Psoas muscle (tissue), 8 donors: ENCODE results near the gene PTPRG. TPM values are rescaled to one million over a fixed set of nuclear protein-coding genes. Genes with fewer than 3 reads are reported as not detected.

Experiments
- ATAC-seq, 4 donors: fragments of 200-7000 bp; cut with Tn5 transposase; one replicate each; pipeline ENCODE4 v1.9.1; 2020; ENCODE audit warnings: moderate library complexity in 3 of 4, mild to moderate bottlenecking in 2 of 4
- DNase-seq, 2 donors: peaks; one replicate each; pipeline ENCODE4 v3.0.0-alpha.2; 2020
- H3K27ac ChIP-seq: fragments of 200-600 bp; one replicate; pipeline ENCODE4 v1.8.0; 2022
- H3K27me3 ChIP-seq, 3 donors: fragments of 200-600 bp in 1 of 3; one replicate each; pipeline versions ENCODE4 v1.6.1 to v1.8.0; 2013 to 2022; ENCODE audit warnings: low read length in 2 of 3, mild to moderate bottlenecking in 2 of 3, moderate library complexity in 1 of 3; ENCODE audit not compliant: insufficient read depth in 3 of 3
- H3K36me3 ChIP-seq, 2 donors: fragments of 200-600 bp in 1 of 2; one replicate each; pipeline versions ENCODE4 v1.6.1 to v1.8.0; 2013 to 2022; ENCODE audit warnings: low read depth in 1 of 2, mild to moderate bottlenecking in 1 of 2, moderate library complexity in 1 of 2; ENCODE audit not compliant: insufficient read depth in 1 of 2
- H3K4me1 ChIP-seq: fragments of 200-600 bp; one replicate; pipeline ENCODE4 v1.8.0; 2022
- H3K4me3 ChIP-seq: fragments of 200-600 bp; one replicate; pipeline ENCODE4 v1.8.0; 2022; ENCODE audit warnings: mild to moderate bottlenecking
- H3K9me3 ChIP-seq: fragments of 200-600 bp; one replicate; pipeline ENCODE4 v1.8.0; 2022
- CTCF ChIP-seq: fragments of 200-600 bp; IDR thresholded peaks from one replicate; pipeline ENCODE4 v1.8.0; 2022; ENCODE audit warnings: antibody characterized with exemption
- WGBS, 3 donors: extraction: QIAGEN DNeasy Blood & Tissue Kit; methylation state at CpG; one replicate each; pipeline versions ENCODE4 v1.1.6 to v1.1.7; 2013; 5-methylcytosine and 5-hydroxymethylcytosine counted together
- intact Hi-C, 2 donors: fragments of 100-400 bp; cut with DNase I; formaldehyde crosslinking; loops; one replicate each; pipeline versions ENCODE4 v1.11.0 to v1.14.2; 2022
- polyA plus RNA-seq, 3 donors: library from polyadenylated mRNA; stranded (reverse); fragments of 200-250 nt; gene quantifications; one replicate each; pipeline ENCODE4 v1.2.3, GENCODE V29; 2013
- total RNA-seq, 4 donors: library from RNA; stranded (reverse); fragmentation: NEBNext Ultra II Directional in 2 of 4; extraction: Animal tissue kit (Norgen Biotek cat#: 25700) in 2 of 4; gene quantifications; one replicate each; pipeline versions ENCODE4 v1.2.1 to v1.2.4, GENCODE V29; 2021 to 2023
- donor health status: healthy with polysubstance abuse.
- donor health status: DM: no; HTN: no; CAD: no; lungs with moderate emphysema.
- donor health status: Bipolar disorder and iron deficiency.
- donor health status: healthy.
- donor health status: DM: yes; HTN: yes; CAD: no.
- donor health status: DM: no; HTN: no; CAD: no.
- donor health status: DM: no; HTN: no; CAD: no.
- donor health status: DM: yes; HTN: yes; CAD: no.

The PTPRG gene
- total and polyA plus RNA-seq, 7 donors, result 4.5 to 29.5 (median 12.6) TPM

GRCh38 chr3:62098646-62099365 is 537.4 kb downstream of the PTPRG start:
- no peak for DNase-seq
- no peak overlapping the region for H3K27ac ChIP-seq
- TF ChIP-seq CTCF, result no peak
- no peaks in the 10 kb centered on the region for H3K9me3 ChIP-seq
- WGBS, 3 donors, result 95 to 99% (median 95%) methylated on average over 4 of the region's 4 CpGs
- no peak overlapping the region for H3K4me3 ChIP-seq
- no peaks in the 10 kb centered on the region for H3K27me3 ChIP-seq
- ATAC-seq, result no peak
- H3K36me3 ChIP-seq, result no peaks in the 10 kb centered on the region
- intact Hi-C loops, result no loop called here
- peaks cover 52% of the 10 kb centered on the region for H3K4me1 ChIP-seq

GRCh38 chr3:62100282-62100989 is 539.1 kb downstream of the PTPRG start:
- TF ChIP-seq CTCF, result no peak
- Histone ChIP-seq H3K36me3 (no peaks in the 10 kb centered on the region), H3K4me3 (no peak overlapping the region), H3K27ac (peak overlapping the region; percentile 34), H3K4me1 (peaks cover 60% of the 10 kb centered on the region), H3K27me3 (no peaks in the 10 kb centered on the region), H3K9me3 (no peaks in the 10 kb centered on the region)
- 43 to 58% (median 58%) methylated on average over 7 of the region's 7 CpGs for WGBS, 3 donors
- no peak for ATAC-seq
- intact Hi-C loops, result loop anchor here in 1 of 2 donors (5.0 kb wide), 1 partner anchor 57 kb away; no protein-coding TSS in a partner anchor
- DNase-seq, result no peak

- ATAC-seq (no peak), DNase-seq (no peak)
- WGBS, 3 donors, result 40 to 62% (median 42%) methylated on average over 1 of the region's 1 CpG
- H3K27ac ChIP-seq, result no peak overlapping the region
- H3K4me1 ChIP-seq, result peaks cover 50% of the 10 kb centered on the region
- H3K36me3 ChIP-seq, result no peaks in the 10 kb centered on the region
- H3K9me3 ChIP-seq, result no peaks in the 10 kb centered on the region
- no peaks in the 10 kb centered on the region for H3K27me3 ChIP-seq
- intact Hi-C loops, result loop anchor here in 1 of 2 donors (5.0 kb wide), 1 partner anchor 56 kb away; no protein-coding TSS in a partner anchor
- H3K4me3 ChIP-seq, result no peak overlapping the region
- no peak for TF ChIP-seq CTCF
Measured at GRCh38 chr3:62101488-62101887, 540.1 kb downstream of the PTPRG start.

GRCh38 chr3:62103531-62103930 is 542.2 kb downstream of the PTPRG start:
- Histone ChIP-seq H3K9me3 (no peaks in the 10 kb centered on the region), H3K27me3 (no peaks in the 10 kb centered on the region), H3K36me3 (no peaks in the 10 kb centered on the region), H3K4me3 (no peak overlapping the region), H3K4me1 (peaks cover 38% of the 10 kb centered on the region), H3K27ac (peak overlapping the region; percentile 69)
- intact Hi-C loops, result loop anchor here in 1 of 2 donors (5.0 kb wide), 1 partner anchor 54 kb away; no protein-coding TSS in a partner anchor
- DNase-seq (no peak), ATAC-seq (peak; percentile 78 to 96 (median 88))
- WGBS, 3 donors, result 59 to 78% (median 66%) methylated on average over 3 of the region's 3 CpGs
- TF ChIP-seq CTCF, result no peak
